ENCODE results near the gene DOLPP1. TPM values are rescaled to one million over a fixed set of nuclear protein-coding genes. Genes with fewer than 3 reads are reported as not detected.
"Not testable (repeated sequence)": the region's sequence is repeated elsewhere in the genome, so short reads cannot be mapped to it uniquely, and the experiment has no call there.

DOLPP1 gene
- total and polyA plus RNA-seq, 4 donors = 14.6 to 15.6 (median 15.0) TPM

DNA sequence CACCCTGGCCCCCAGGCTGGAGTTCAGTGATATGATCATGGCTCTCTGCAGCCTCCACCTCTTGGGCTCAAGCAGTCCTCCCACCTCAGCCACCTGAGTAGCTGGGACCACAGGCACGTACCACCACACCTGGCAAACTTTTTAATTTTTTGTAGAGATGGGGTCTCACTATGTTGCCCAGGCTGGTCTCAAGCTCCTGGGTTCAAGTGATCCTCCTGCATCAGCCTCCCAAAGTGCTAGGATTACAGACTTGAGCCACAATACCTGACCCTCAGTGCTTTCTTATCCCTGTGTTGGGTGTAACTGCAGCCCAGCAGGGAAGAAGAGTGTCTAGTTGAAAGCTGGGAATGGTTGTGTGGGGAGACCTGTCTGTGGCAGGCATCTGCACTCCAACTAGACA lies 41.2 kb downstream of the DOLPP1 start:
- Histone ChIP-seq H3K9ac (ENCODE audit: low read depth in 1 of 2, low read length in 2 of 2) (no peak overlapping the region), H3K4me3 (ENCODE audit: low read depth in 1 of 3, low read length in 3 of 3) (no peak overlapping the region), H3K9me3 (ENCODE audit: control insufficient read depth in 4 of 4, low read length in 3 of 4) (no peaks in the 10 kb centered on the region), H3K27me3 (ENCODE audit: control insufficient read depth in 4 of 4, insufficient read depth in 4 of 4, low read length in 3 of 4) (no peaks in the 10 kb centered on the region), H3K27ac (ENCODE audit: low read depth in 1 of 2, low read length in 2 of 2) (no peak overlapping the region), H3K36me3 (ENCODE audit: control insufficient read depth in 4 of 4, insufficient read depth in 3 of 4, low read depth in 1 of 4, low read length in 3 of 4) (peaks cover 5 to 38% (median 17%) of the 10 kb centered on the region in 4 donors), H3K4me1 (ENCODE audit: control insufficient read depth in 4 of 4, insufficient read depth in 4 of 4, low read length in 3 of 4) (no peaks in the 10 kb centered on the region)
- TF ChIP-seq YY1 (IDR thresholded peaks at IDR 0.05) = no peak
- TF ChIP-seq HNF4G (IDR thresholded peaks at IDR 0.05) = no peak
- TF ChIP-seq GABPA (IDR thresholded peaks at IDR 0.05 in 1 of 2, conservative IDR thresholded peaks at IDR 0.05 in 1 of 2) = no peak
- no peak for TF ChIP-seq RXRA (IDR thresholded peaks at IDR 0.05)
- TF ChIP-seq, protein P1, sequence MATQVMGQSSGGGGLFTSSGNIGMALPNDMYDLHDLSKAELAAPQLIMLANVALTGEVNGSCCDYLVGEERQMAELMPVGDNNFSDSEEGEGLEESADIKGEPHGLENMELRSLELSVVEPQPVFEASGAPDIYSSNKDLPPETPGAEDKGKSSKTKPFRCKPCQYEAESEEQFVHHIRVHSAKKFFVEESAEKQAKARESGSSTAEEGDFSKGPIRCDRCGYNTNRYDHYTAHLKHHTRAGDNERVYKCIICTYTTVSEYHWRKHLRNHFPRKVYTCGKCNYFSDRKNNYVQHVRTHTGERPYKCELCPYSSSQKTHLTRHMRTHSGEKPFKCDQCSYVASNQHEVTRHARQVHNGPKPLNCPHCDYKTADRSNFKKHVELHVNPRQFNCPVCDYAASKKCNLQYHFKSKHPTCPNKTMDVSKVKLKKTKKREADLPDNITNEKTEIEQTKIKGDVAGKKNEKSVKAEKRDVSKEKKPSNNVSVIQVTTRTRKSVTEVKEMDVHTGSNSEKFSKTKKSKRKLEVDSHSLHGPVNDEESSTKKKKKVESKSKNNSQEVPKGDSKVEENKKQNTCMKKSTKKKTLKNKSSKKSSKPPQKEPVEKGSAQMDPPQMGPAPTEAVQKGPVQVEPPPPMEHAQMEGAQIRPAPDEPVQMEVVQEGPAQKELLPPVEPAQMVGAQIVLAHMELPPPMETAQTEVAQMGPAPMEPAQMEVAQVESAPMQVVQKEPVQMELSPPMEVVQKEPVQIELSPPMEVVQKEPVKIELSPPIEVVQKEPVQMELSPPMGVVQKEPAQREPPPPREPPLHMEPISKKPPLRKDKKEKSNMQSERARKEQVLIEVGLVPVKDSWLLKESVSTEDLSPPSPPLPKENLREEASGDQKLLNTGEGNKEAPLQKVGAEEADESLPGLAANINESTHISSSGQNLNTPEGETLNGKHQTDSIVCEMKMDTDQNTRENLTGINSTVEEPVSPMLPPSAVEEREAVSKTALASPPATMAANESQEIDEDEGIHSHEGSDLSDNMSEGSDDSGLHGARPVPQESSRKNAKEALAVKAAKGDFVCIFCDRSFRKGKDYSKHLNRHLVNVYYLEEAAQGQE (IDR thresholded peaks at IDR 0.05) = no peak
- TF ChIP-seq, protein P2, sequence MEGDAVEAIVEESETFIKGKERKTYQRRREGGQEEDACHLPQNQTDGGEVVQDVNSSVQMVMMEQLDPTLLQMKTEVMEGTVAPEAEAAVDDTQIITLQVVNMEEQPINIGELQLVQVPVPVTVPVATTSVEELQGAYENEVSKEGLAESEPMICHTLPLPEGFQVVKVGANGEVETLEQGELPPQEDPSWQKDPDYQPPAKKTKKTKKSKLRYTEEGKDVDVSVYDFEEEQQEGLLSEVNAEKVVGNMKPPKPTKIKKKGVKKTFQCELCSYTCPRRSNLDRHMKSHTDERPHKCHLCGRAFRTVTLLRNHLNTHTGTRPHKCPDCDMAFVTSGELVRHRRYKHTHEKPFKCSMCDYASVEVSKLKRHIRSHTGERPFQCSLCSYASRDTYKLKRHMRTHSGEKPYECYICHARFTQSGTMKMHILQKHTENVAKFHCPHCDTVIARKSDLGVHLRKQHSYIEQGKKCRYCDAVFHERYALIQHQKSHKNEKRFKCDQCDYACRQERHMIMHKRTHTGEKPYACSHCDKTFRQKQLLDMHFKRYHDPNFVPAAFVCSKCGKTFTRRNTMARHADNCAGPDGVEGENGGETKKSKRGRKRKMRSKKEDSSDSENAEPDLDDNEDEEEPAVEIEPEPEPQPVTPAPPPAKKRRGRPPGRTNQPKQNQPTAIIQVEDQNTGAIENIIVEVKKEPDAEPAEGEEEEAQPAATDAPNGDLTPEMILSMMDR (IDR thresholded peaks at IDR 0.05; ENCODE audit: low read depth, low read length, missing input control) = no peak
- no peak for DNase-seq (ENCODE audit: low spot score)
- WGBS = 98% methylated on average over 1 of the region's 1 CpG

GRCh38 chr9:129122976-129123375 lies 42.1 kb downstream of the DOLPP1 start:
- H3K36me3 ChIP-seq (ENCODE audit: control insufficient read depth in 4 of 4, insufficient read depth in 3 of 4, low read depth in 1 of 4, low read length in 3 of 4) = peaks cover 5 to 45% (median 21%) of the 10 kb centered on the region in 4 donors
- H3K9me3 ChIP-seq (ENCODE audit: control insufficient read depth in 4 of 4, low read length in 3 of 4) = not testable (repeated sequence)
- 95% methylated on average over 15 of the region's 15 CpGs for WGBS

GRCh38 chr9:129124506-129125069 lies 43.7 kb downstream of the DOLPP1 start:
- no peak for TF ChIP-seq ATF3 (IDR thresholded peaks at IDR 0.05)
- TF ChIP-seq, protein P2 (IDR thresholded peaks at IDR 0.05; ENCODE audit: low read depth, low read length, missing input control) = no peak
- no peak for TF ChIP-seq GABPA (IDR thresholded peaks at IDR 0.05 in 1 of 2, conservative IDR thresholded peaks at IDR 0.05 in 1 of 2)
- no peak for TF ChIP-seq FOXA1 (IDR thresholded peaks at IDR 0.05)
- no peak for TF ChIP-seq RXRA (IDR thresholded peaks at IDR 0.05)
- no peak for TF ChIP-seq NR2F2 (IDR thresholded peaks at IDR 0.05)
- TF ChIP-seq HNF4A (conservative IDR thresholded peaks at IDR 0.05) = no peak
- no peak for TF ChIP-seq HNF4G (IDR thresholded peaks at IDR 0.05)
- Histone ChIP-seq H3K9ac (ENCODE audit: low read depth in 1 of 2, low read length in 2 of 2) (no peak overlapping the region), H3K4me3 (ENCODE audit: low read depth in 1 of 3, low read length in 3 of 3) (no peak overlapping the region), H3K27me3 (ENCODE audit: control insufficient read depth in 4 of 4, insufficient read depth in 4 of 4, low read length in 3 of 4) (no peaks in the 10 kb centered on the region), H3K9me3 (ENCODE audit: control insufficient read depth in 4 of 4, low read length in 3 of 4) (no peaks in the 10 kb centered on the region), H3K4me1 (ENCODE audit: control insufficient read depth in 4 of 4, insufficient read depth in 4 of 4, low read length in 3 of 4) (no peaks in the 10 kb centered on the region), H3K36me3 (ENCODE audit: control insufficient read depth in 4 of 4, insufficient read depth in 3 of 4, low read depth in 1 of 4, low read length in 3 of 4) (peaks cover 5 to 51% (median 25%) of the 10 kb centered on the region in 4 donors), H3K27ac (ENCODE audit: low read depth in 1 of 2, low read length in 2 of 2) (no peak overlapping the region)
- WGBS = 58% methylated on average over 3 of the region's 3 CpGs
- peak; percentile 44 for DNase-seq (ENCODE audit: low spot score)

More at GRCh38 chr9:129122976-129123375, 42.1 kb downstream of the DOLPP1 start:
- not testable (repeated sequence) for DNase-seq (ENCODE audit: low spot score); H3K27ac ChIP-seq (ENCODE audit: low read depth in 1 of 2, low read length in 2 of 2); H3K27me3 ChIP-seq (ENCODE audit: control insufficient read depth in 4 of 4, insufficient read depth in 4 of 4, low read length in 3 of 4); H3K9ac ChIP-seq (ENCODE audit: low read depth in 1 of 2, low read length in 2 of 2); H3K4me3 ChIP-seq (ENCODE audit: low read depth in 1 of 3, low read length in 3 of 3); H3K4me1 ChIP-seq (ENCODE audit: control insufficient read depth in 4 of 4, insufficient read depth in 4 of 4, low read length in 3 of 4)
